ENCODE measurements around the gene FBXO24. TPM values are rescaled to one million over a fixed set of nuclear protein-coding genes. Genes with fewer than 3 reads are reported as not detected.

FBXO24 gene
- polyA plus RNA-seq, 3 donors, result 1.3 to 1.4 (median 1.4) TPM

Other genes with a start within 250 kb of the FBXO24 start
- 10 to 100 TPM; 23.2 to 26.9 (median 23.8) TPM for gene PILRB, start 228.2 kb upstream of the FBXO24 start, polyA plus RNA-seq (ENCODE audit: insufficient read length in 3 of 3)
- gene PILRA, start 212.8 kb upstream of the FBXO24 start, polyA plus RNA-seq (ENCODE audit: insufficient read length in 3 of 3), result 1 to 10 TPM; 3.4 to 3.7 (median 3.5) TPM
- 1 to 10 TPM; 5.4 to 6.5 (median 5.4) TPM for gene ZCWPW1, start 157.6 kb upstream of the FBXO24 start, polyA plus RNA-seq (ENCODE audit: insufficient read length in 3 of 3)
- gene MEPCE, start 156.5 kb upstream of the FBXO24 start, polyA plus RNA-seq (ENCODE audit: insufficient read length in 3 of 3), result 10 to 100 TPM; 49.4 to 57.1 (median 51.9) TPM
- 10 to 100 TPM; 12.7 to 14.2 (median 13.9) TPM for gene PPP1R35, start 149.8 kb upstream of the FBXO24 start, polyA plus RNA-seq (ENCODE audit: insufficient read length in 3 of 3)
- gene SPACDR, start 122.1 kb upstream of the FBXO24 start, polyA plus RNA-seq (ENCODE audit: insufficient read length in 3 of 3), result 1 to 10 TPM in 1 of 3 donors, under 1 TPM in 2; 0.58 to 1.4 (median 0.82) TPM
- gene TSC22D4, start 107.1 kb upstream of the FBXO24 start, polyA plus RNA-seq (ENCODE audit: insufficient read length in 3 of 3), result 10 to 100 TPM; 28.6 to 35.0 (median 29.4) TPM
- 1 to 10 TPM; 1.3 to 1.8 (median 1.4) TPM for gene NYAP1, start 102.4 kb upstream of the FBXO24 start, polyA plus RNA-seq (ENCODE audit: insufficient read length in 3 of 3)
- gene AGFG2, start 47.1 kb upstream of the FBXO24 start, polyA plus RNA-seq (ENCODE audit: insufficient read length in 3 of 3), result 10 to 100 TPM; 10.4 to 12.1 (median 10.4) TPM
- gene SAP25, start 12.4 kb upstream of the FBXO24 start, polyA plus RNA-seq (ENCODE audit: insufficient read length in 3 of 3), result 1 to 10 TPM in 2 of 3 donors, under 1 TPM in 1; 0.82 to 1.7 (median 1.6) TPM
- gene LRCH4, start 199 bp upstream of the FBXO24 start, polyA plus RNA-seq (ENCODE audit: insufficient read length in 3 of 3), result 10 to 100 TPM; 22.9 to 25.5 (median 23.3) TPM
- gene PCOLCE, start 16.0 kb downstream of the FBXO24 start, polyA plus RNA-seq (ENCODE audit: insufficient read length in 3 of 3), result 10 to 100 TPM; 76.9 to 87.6 (median 81.8) TPM
- 10 to 100 TPM; 21.6 to 24.0 (median 23.8) TPM for gene MOSPD3, start 26.2 kb downstream of the FBXO24 start, polyA plus RNA-seq (ENCODE audit: insufficient read length in 3 of 3)
- gene TFR2, start 55.2 kb downstream of the FBXO24 start, polyA plus RNA-seq (ENCODE audit: insufficient read length in 3 of 3), result under 1 TPM; 0.43 to 0.79 (median 0.78) TPM
- gene ACTL6B, start 70.1 kb downstream of the FBXO24 start, polyA plus RNA-seq (ENCODE audit: insufficient read length in 3 of 3), result not detected
- gene GNB2, start 87.4 kb downstream of the FBXO24 start, polyA plus RNA-seq (ENCODE audit: insufficient read length in 3 of 3), result 100 to 1,000 TPM; 164 to 210 (median 185) TPM
- gene GIGYF1, start 107.9 kb downstream of the FBXO24 start, polyA plus RNA-seq (ENCODE audit: insufficient read length in 3 of 3), result 10 to 100 TPM; 27.1 to 30.1 (median 27.1) TPM
- 10 to 100 TPM; 22.5 to 25.9 (median 23.3) TPM for gene POP7, start 119.8 kb downstream of the FBXO24 start, polyA plus RNA-seq (ENCODE audit: insufficient read length in 3 of 3)
- gene EPO, start 134.1 kb downstream of the FBXO24 start, polyA plus RNA-seq (ENCODE audit: insufficient read length in 3 of 3), result under 1 TPM in 2 of 3 donors, not detected in 1; 0.10 to 0.11 TPM
- under 1 TPM in 1 of 3 donors, not detected in 2; 0.03 TPM for gene ZAN, start 147.3 kb downstream of the FBXO24 start, polyA plus RNA-seq (ENCODE audit: insufficient read length in 3 of 3)
- gene EPHB4, start 241.2 kb downstream of the FBXO24 start, polyA plus RNA-seq (ENCODE audit: insufficient read length in 3 of 3), result 100 to 1,000 TPM in 1 of 3 donors, 10 to 100 TPM in 2; 77.9 to 101 (median 81.5) TPM

Measured in right renal cortex interstitium (tissue), 3 donors.